ENCODE measurements around the gene ZBTB26.
"Not testable (repeated sequence)": the region's sequence is repeated elsewhere in the genome, so short reads cannot be mapped to it uniquely, and the experiment has no call there.

Gene ZBTB26

GRCh38 chr9:122923947-122924346 is 7.4 kb downstream of the ZBTB26 start:
- no peak for DNase-seq (ENCODE audit: low spot score)

GRCh38 chr9:122922713-122923112 is 8.6 kb downstream of the ZBTB26 start:
- DNase-seq (ENCODE audit: low spot score) = no peak

DNA sequence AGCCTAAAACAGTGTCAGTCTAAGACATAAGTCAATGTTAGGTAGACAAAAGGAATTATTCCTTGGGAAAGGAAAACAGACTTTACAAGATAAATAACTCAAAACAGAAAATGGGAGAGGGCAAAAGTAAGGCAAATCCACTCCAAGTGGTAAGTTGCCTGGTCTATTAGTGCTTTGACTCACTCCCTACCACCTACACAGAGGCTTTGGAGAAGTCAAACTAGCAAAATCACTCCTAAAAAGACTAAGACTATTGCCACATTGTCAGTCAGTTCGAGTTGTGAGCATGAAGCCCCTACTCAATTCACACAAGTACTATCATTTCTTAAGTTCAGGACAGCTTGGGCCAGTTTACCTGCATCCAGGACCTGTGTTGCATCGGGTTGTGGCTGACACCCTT is 13.0 kb downstream of the ZBTB26 start:
- no peak for DNase-seq (ENCODE audit: low spot score)

DNA sequence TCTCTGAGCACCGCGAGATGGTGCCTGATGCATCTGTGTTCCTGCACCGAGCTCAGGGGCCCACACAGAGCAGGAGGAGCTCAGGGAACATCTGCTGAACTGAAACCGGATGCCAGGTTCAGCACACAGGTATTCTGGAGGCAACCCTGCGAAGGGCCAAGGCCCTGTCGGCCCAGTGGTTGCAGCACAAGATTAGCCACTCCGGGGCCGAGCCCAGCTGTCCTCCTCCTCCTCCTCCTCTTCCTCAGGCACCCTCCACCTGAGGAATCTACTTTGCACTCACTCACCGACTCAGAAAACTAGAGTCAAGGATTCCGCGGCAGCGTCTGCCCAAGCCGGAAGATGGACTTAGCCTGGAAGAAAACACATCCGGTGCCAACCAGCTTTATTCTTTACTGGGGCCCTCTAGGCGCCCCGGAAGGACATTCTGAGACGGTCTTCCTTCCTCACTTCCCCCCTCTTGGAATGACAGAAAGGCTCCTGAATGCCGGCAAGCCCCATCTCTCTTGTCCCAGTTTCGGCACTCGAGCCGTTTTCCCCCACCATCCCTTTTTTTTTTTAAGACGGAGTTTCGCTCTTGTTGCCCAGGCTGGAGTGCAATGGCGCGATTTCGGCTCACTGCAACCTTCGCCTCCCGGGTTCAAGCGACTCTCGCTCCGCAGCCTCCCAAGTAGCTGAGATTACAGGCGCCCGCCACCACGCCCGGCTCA is 18.2 kb downstream of the ZBTB26 start, which contains the start of gene ZBTB6:
Gene ZBTB6 (minus strand): TSS at position 360 of the 710 bp plus-strand sequence. CDS start 1,251 bp downstream, outside the sequence.
- DNase-seq (ENCODE audit: low spot score) = peak; percentile 96

- DNase-seq (ENCODE audit: low spot score) = no peak
Observed at GRCh38 chr9:122912671-122912963, 18.7 kb downstream of the ZBTB26 start.

- not testable (repeated sequence) for DNase-seq (ENCODE audit: low spot score)
Observed at GRCh38 chr9:122906122-122906521, 25.2 kb downstream of the ZBTB26 start.

DNA sequence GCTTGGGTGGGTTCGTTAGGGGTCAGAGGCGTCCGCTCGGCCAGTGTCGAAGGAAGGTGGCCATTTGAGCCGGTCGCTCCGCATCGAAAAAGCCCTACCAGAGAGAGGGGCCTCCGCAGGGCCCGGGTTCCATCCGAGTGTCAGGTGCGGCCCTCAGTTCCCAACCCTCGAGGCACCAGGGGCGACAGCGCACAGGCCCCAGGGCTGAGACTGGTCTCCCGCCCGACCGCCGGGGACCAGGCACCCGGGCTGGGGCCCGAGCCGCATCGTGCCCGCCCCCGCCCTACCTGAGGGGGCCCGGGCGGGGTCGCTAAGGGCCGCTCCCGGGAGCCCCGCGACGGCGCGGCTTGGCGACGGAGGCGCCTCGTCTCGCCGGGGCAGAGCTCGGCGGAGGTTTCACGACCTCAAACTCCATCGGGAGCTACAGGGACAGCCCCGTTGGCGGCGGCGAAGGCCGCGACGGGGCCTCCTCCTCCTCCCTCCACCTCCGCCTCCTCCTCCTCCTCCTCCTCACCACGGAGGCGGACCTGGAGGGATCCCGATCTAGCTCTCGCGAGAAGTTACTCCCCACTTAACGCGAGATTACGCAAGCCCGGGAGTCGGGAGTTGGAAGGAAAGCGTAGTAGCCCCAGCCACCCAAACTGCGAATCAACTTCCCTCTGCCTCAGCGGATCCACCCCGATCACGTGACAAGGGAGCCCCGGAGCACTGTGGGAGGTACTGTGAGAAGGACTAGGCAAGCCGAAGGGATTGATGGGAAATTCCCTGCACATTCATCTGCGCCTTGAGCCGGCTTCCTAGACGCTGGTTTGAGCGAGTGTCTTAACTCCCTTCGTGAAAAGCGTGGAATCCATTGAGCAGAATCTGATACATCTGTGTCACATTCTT is 26.2 kb downstream of the ZBTB26 start, which contains the start of gene RC3H2:
Gene RC3H2 (minus strand): TSS at position 537 of the 888 bp plus-strand sequence. CDS start 7,850 bp downstream, outside the sequence.
- peak; percentile 100 for DNase-seq (ENCODE audit: low spot score)

DNA sequence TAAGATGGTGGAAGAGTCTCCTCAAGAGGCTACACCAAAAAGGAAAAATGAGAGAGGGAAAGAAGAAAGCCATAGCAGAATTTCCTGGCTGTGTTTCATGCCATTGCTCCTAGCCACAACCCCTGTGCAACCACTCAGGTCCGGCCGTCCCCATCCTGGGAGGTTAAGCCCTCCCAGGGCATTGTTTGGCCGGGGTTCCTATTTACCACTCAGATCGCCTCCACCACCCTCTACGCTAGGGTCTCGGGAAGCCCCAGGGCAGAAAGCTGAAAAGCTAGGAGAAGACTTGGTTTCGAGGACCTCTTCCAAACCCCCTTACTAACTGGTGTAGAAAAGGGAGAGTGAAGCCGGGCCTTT is 26.9 kb downstream of the ZBTB26 start:
- DNase-seq (ENCODE audit: low spot score) = peak; percentile 38

- no peak for DNase-seq (ENCODE audit: low spot score)
Observed at GRCh38 chr9:122900791-122901190, 30.5 kb downstream of the ZBTB26 start.

GRCh38 chr9:122897969-122898368 is 33.3 kb downstream of the ZBTB26 start:
- DNase-seq (ENCODE audit: low spot score) = no peak

DNA sequence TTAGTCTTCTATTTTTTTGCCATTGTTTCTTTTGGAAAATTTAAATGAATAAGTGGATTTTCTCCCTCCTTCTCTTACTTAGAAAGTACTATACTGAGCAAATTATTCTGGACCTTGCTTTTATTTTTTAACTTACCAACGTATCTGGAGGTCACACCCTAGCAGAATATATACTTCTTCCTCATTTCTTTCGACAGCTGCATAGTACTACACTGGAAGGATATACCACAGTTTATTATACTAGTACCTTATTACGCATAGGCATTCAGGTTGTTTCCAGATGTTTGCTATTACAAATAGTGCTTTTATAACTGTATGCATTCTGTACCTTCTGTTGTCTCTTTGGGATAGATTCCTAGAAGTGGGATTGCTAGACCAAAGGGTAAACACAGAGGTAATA is 42.8 kb downstream of the ZBTB26 start:
- DNase-seq (ENCODE audit: low spot score) = no peak

DNA sequence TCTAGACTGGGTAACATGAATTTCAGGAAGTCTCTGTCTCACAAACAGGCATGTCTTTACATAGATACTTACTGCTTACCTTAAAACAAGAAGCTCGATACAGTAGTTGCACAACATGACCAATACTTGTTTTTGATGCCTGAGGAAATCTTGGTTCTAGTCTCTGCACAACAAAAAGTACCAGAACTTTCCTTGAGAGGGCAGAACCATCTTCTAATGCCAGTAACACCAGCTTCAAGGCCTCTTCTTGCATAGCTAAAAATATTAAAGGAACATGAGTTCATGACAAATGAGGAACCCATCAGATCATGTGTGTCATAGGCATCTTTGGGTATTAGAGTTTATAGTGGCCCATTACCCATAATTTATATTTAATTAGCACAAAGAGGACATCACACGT is 48.2 kb downstream of the ZBTB26 start:
- DNase-seq (ENCODE audit: low spot score) = no peak

- no peak for DNase-seq (ENCODE audit: low spot score)
Observed at GRCh38 chr9:122879443-122879842, 51.9 kb downstream of the ZBTB26 start.

DNA sequence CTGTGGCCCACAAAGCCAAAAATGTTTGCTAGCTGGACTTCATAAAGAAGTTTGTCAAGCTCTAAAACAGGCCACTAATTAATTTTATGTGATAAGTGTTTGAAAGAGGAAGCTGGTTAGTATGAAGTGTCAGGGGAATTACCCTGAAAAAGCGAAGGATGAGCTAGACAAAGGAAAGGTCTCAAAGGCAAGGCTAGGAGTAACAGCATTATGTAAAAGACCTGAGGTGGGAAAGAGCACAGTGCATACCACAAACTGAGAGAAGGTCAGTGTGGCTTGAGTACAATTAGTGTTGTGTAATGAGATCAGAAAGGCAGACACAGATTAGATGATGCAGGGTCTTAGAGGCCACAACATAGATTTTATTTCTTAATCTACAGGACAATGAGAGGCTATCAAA is 55.8 kb downstream of the ZBTB26 start:
- DNase-seq (ENCODE audit: low spot score) = no peak

- not testable (repeated sequence) for DNase-seq (ENCODE audit: low spot score)
Observed at GRCh38 chr9:122867276-122867675, 64.0 kb downstream of the ZBTB26 start.

GRCh38 chr9:122866079-122866478 is 65.2 kb downstream of the ZBTB26 start:
- DNase-seq (ENCODE audit: low spot score) = no peak

All from pons (tissue), 1 donor.